Endothelial cell of umbilical vein (primary cell): ENCODE data around the gene PNMA1. TPM values are rescaled to one million over a fixed set of nuclear protein-coding genes. Genes with fewer than 3 reads are reported as not detected.

ENCODE experiments used
- BruUV-seq: library from RNA; stranded (reverse); fragments of 400-500 nt; replicated peaks from 2 replicates; lab custom pipeline; 2021; lab: Mats Ljungman, UMichigan
- CTCF ChIA-PET: fragments of 300-600, 350-600 bp; sonication (Branson Sonifier 250); formaldehyde crosslinking; loops from one replicate; lab custom pipeline; 2021; ENCODE audit warnings: antibody characterized with exemption, inconsistent platforms; lab: Charles Lee
- POLR2A ChIA-PET: fragments of 300-600, 350-600 bp; sonication (Branson Sonifier 250); formaldehyde crosslinking; loops from one replicate; lab custom pipeline; 2021; ENCODE audit warnings: antibody characterized with exemption, inconsistent platforms; lab: Charles Lee
- DNase-seq: peaks from one replicate; pipeline ENCODE4 v3.0.0-alpha.2; 2011; ENCODE audit warnings: low read depth, low spot score
- FAIRE-seq: peaks from 2 replicates; lab custom pipeline; 2011; peaks lifted over from hg19 to GRCh38; lab: Jason Lieb, UNC
- H2AFZ ChIP-seq: 2 replicates; pipeline ENCODE4 v1.6.0; 2012; ENCODE audit warnings: low read depth, low read length, control low read depth, inconsistent platforms
- H3K27ac ChIP-seq: 2 replicates; pipeline ENCODE4 v1.5.1; 2011; ENCODE audit warnings: low read depth, mild to moderate bottlenecking, control low read depth, low read length, moderate library complexity; ENCODE audit not compliant: insufficient read depth
- H3K27me3 ChIP-seq, 2 experiments: 2 replicates each; pipeline versions ENCODE4 v1.6.0 to v1.6.1; 2011; ENCODE audit warnings: low read length in 2 of 2, mixed read lengths in 1 of 2; ENCODE audit not compliant: control insufficient read depth in 2 of 2, insufficient read depth in 2 of 2
- H3K36me3 ChIP-seq, 2 experiments: 2 replicates in 1 of 2; 3 replicates in 1 of 2; pipeline ENCODE4 v1.5.1; 2011; ENCODE audit warnings: low read length in 2 of 2, mild to moderate bottlenecking in 1 of 2, moderate library complexity in 1 of 2; ENCODE audit not compliant: control insufficient read depth in 2 of 2, insufficient read depth in 2 of 2; ENCODE audit errors: extremely low read depth in 1 of 2
- H3K4me1 ChIP-seq: 3 replicates; pipeline ENCODE4 v1.5.1; 2011; ENCODE audit warnings: mild to moderate bottlenecking, low read length; ENCODE audit not compliant: control insufficient read depth, insufficient read depth; ENCODE audit errors: extremely low read depth
- H3K4me2 ChIP-seq: 2 replicates; pipeline ENCODE4 v1.6.1; 2011; ENCODE audit warnings: low read length, control low read depth, mixed read lengths; ENCODE audit not compliant: insufficient read depth
- H3K4me3 ChIP-seq, 3 experiments: fragments of 200-600 bp in 1 of 3; sonication (generic), shearing (Covaris generic) in 1 of 3; replicated peaks in 1 of 3; 2 replicates each; pipeline ENCODE4 v1.5.1; 2011 to 2016; ENCODE audit warnings: control low read depth in 3 of 3, low read length in 3 of 3, mild to moderate bottlenecking in 2 of 3, inconsistent platforms in 1 of 3, low read depth in 1 of 3, moderate library complexity in 1 of 3; ENCODE audit not compliant: insufficient read depth in 1 of 3
- H3K79me2 ChIP-seq: 2 replicates; pipeline ENCODE4 v1.6.0; 2012; ENCODE audit warnings: low read length, inconsistent platforms; ENCODE audit not compliant: control insufficient read depth, insufficient read depth
- H3K9ac ChIP-seq: replicated peaks from 2 replicates; pipeline ENCODE3; 2011; ENCODE audit warnings: low read length, control low read depth; ENCODE audit not compliant: insufficient read depth; ENCODE audit errors: extremely low read depth
- H3K9me1 ChIP-seq: replicated peaks from 3 replicates; pipeline ENCODE4 v1.6.0; 2011; ENCODE audit warnings: mild to moderate bottlenecking, low read length; ENCODE audit not compliant: control insufficient read depth, insufficient read depth; ENCODE audit errors: extremely low read depth
- H3K9me3 ChIP-seq: replicated peaks from 2 replicates; pipeline ENCODE4 v1.5.1; 2012; ENCODE audit warnings: low read length, inconsistent platforms; ENCODE audit not compliant: control insufficient read depth, insufficient read depth
- H4K20me1 ChIP-seq: replicated peaks from 2 replicates; pipeline ENCODE3; 2011; ENCODE audit warnings: mild to moderate bottlenecking, low read length; ENCODE audit not compliant: control insufficient read depth, insufficient read depth; ENCODE audit errors: extremely low read depth
- EZH2 ChIP-seq: IDR thresholded peaks from 2 replicates; pipeline ENCODE4 v1.6.1; 2012; ENCODE audit warnings: borderline replicate concordance, low read depth, mild to moderate bottlenecking, moderate library complexity, low read length, inconsistent platforms; ENCODE audit not compliant: severe bottlenecking
- FOS ChIP-seq: IDR thresholded peaks from 2 replicates; pipeline ENCODE4 v1.6.1; 2011; ENCODE audit warnings: mild to moderate bottlenecking, low read length, moderate library complexity, borderline replicate concordance; ENCODE audit not compliant: insufficient read depth
- GATA2 ChIP-seq: IDR thresholded peaks from 2 replicates; pipeline ENCODE4 v1.7.0; 2011; ENCODE audit warnings: low read depth, mild to moderate bottlenecking, moderate library complexity, mixed read lengths, low read length; ENCODE audit not compliant: insufficient read length, insufficient read depth
- JUN ChIP-seq: IDR thresholded peaks from 2 replicates; pipeline ENCODE4 v1.6.1; 2011; ENCODE audit warnings: borderline replicate concordance, low read depth; ENCODE audit not compliant: insufficient read length, insufficient read depth
- MYC ChIP-seq: IDR thresholded peaks from one replicate; pipeline ENCODE4 v1.6.1; 2011; ENCODE audit warnings: mild to moderate bottlenecking, low read depth, low read length
- POLR2A ChIP-seq: IDR thresholded peaks from 2 replicates; pipeline ENCODE4 v1.6.1; 2012; ENCODE audit warnings: low read depth, mild to moderate bottlenecking, control low read depth, low read length
- POLR2AphosphoS5 ChIP-seq: IDR thresholded peaks from 2 replicates; pipeline ENCODE4 v1.6.1; 2012; ENCODE audit warnings: low read depth, mild to moderate bottlenecking, control low read depth, low read length, moderate library complexity; ENCODE audit not compliant: insufficient read depth
- dilution Hi-C: fragments of 300-500 bp; cut with MboI; formaldehyde crosslinking; loops from one replicate; pipeline ENCODE4 v1.15.0; 2019; ENCODE audit warnings: low sequenced_read_pairs; ENCODE audit not compliant: extremely low pct_ligation_motif_present
- intact Hi-C: fragments of 100-400 bp; cut with micrococcal nuclease; formaldehyde crosslinking; loops from one replicate; pipeline ENCODE4 v1.10.0; 2022
- polyA plus RNA-seq, 4 experiments: library from polyadenylated mRNA; depleted of rRNA in 3 of 4; stranded (reverse) in 3 of 4; unstranded in 1 of 4; fragments of >200 nt; gene quantifications; 2 replicates each; pipeline versions ENCODE4 v1.2.1 to v1.2.3, GENCODE V29; 2011 to 2012; ENCODE audit warnings: missing spikeins in 1 of 4
- total RNA-seq: library from RNA; stranded (reverse); gene quantifications from 2 replicates; pipeline ENCODE4 v1.2.3, GENCODE V29; 2021
- TF ChIP-seq, protein P1 (sequence below), 2 donors: IDR thresholded peaks; 1 replicate in 1 of 2; 2 replicates in 1 of 2; pipeline ENCODE4 v1.5.1; 2011; ENCODE audit warnings: low read length in 2 of 2, mild to moderate bottlenecking in 2 of 2, moderate library complexity in 2 of 2, control low read depth in 1 of 2, inconsistent platforms in 1 of 2, low read depth in 1 of 2; ENCODE audit not compliant: insufficient read depth in 1 of 2; ENCODE audit errors: extremely low read depth in 1 of 2
- TF ChIP-seq, protein P2 (sequence below): IDR thresholded peaks from 2 replicates; pipeline ENCODE4 v1.6.1; 2011; ENCODE audit not compliant: insufficient read depth, insufficient read length

The PNMA1 gene
- total and polyA plus RNA-seq, 2 donors (not counting 3 experiments of a cell fraction or from before 2014, with no cell fraction given) = 29.8 to 82.6 TPM

DNA sequence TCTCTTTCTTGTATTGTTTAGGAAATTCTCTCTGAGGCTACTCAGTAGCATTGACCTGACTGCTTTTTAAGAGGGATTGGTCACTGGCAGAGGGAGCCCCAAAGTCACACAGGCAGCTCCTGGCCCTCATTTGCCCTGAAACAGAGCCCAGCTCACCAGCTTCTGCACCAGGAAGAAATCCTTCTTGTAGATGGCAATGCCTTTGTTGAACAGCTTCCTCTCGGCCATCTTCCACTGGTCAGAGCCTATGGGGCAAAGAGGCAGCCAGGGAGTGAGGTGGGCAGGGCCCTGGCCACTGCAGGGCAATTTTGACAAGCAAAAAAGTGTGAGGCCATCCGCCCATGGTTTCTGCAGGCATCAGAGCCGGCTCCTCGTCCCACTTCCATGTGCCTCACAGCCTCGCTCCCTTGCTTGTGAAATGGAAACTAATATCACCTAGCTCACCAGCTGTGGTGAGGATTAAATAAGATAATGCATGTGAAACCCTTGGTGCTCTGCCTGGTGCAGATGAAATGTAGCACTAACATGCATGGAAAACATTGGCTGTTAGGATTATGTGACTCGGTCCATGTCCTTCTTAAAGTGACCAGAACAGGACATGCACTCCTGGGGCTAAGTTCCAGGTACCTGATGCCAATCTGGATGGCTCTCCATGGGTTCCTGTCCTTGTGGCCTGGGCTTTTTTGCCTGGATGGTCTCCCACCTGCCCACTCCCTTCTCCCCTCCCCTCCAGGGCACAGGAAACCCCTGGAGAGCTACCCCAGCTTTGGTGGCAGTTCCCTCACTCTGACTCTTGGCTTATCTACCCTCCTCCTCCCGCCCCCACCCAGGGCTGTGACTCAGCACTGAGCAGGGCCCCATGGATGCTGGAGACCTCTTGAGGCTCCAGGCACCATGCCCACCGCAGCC, 11.2 kb upstream of the PNMA1 start:
- intact Hi-C loops (loop anchor here (5.0 kb wide), 1 partner anchor 142 kb away; no protein-coding TSS in a partner anchor), dilution Hi-C loops (no loop called here)
- Histone ChIP-seq H3K4me2 (no peak overlapping the region), H3K79me2 (peaks cover 18% of the 10 kb centered on the region), H3K27me3 (no peaks in the 10 kb centered on the region), H3K9me1 (no peaks in the 10 kb centered on the region), H3K36me3 (peaks cover 44 to 48% of the 10 kb centered on the region in 2 experiments), H3K4me3 (no peak overlapping the region), H2AFZ (no peak overlapping the region), H3K9me3 (no peaks in the 10 kb centered on the region), H3K4me1 (peaks cover 57% of the 10 kb centered on the region), H4K20me1 (no peaks in the 10 kb centered on the region), H3K9ac (peak overlapping the region; percentile 81), H3K27ac (peak overlapping the region; percentile 98)
- TF ChIP-seq FOS (peak; percentile 37), EZH2 (no peak), POLR2AphosphoS5 (peak; percentile 21)
- ChIA-PET POLR2A (interaction anchor here (1.2 kb wide), 1 partner anchor 11 kb away, joined by 4 read pairs; the partner anchor contains the start of gene PNMA1), CTCF (interaction anchor here (1.4 to 12.5 kb wide), 3 partner anchors 32 to 143 kb away, joined by 5 to 245 read pairs (median 131); a partner anchor contains a TSS)
- no TSS peak for BruUV-seq
- FAIRE-seq (peak; percentile 67), DNase-seq (no peak)

DNA sequence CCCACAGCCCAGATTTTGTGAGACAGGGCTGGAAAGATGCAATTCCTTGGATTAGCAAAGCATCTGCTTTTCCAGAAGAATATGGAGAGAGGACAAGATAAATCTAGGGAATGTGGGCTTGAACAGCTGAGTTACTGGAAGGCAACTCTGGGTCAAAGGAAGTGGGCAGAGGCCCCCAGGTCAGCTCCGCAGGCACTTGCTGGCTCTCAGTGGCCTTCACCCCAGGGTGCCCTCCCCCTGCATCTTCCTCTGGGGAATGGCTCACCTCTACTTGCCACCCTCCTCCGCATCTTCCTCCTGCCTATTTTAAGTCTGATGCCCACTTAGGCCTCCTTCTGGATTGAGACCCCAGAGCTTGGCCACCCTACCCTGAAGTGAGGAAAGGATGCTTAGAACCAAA, 10.5 kb upstream of the PNMA1 start:
- H3K9me3 ChIP-seq = no peaks in the 10 kb centered on the region
- no TSS peak for BruUV-seq
- DNase-seq (no peak), FAIRE-seq (no peak)
- peaks cover 16% of the 10 kb centered on the region for H3K79me2 ChIP-seq
- no peaks in the 10 kb centered on the region for H4K20me1 ChIP-seq
- peaks cover 45 to 46% of the 10 kb centered on the region in 2 experiments for H3K36me3 ChIP-seq
- CTCF ChIA-PET = interaction anchor here (1.0 to 12.5 kb wide), 7 partner anchors 11 to 144 kb away, joined by 3 to 245 read pairs (median 12); partner anchors contain the start of gene PNMA1
- TF ChIP-seq FOS (no peak), EZH2 (no peak), GATA2 (no peak), MYC (no peak), POLR2AphosphoS5 (no peak), POLR2A (no peak), JUN (no peak)
- TF ChIP-seq, protein P1, sequence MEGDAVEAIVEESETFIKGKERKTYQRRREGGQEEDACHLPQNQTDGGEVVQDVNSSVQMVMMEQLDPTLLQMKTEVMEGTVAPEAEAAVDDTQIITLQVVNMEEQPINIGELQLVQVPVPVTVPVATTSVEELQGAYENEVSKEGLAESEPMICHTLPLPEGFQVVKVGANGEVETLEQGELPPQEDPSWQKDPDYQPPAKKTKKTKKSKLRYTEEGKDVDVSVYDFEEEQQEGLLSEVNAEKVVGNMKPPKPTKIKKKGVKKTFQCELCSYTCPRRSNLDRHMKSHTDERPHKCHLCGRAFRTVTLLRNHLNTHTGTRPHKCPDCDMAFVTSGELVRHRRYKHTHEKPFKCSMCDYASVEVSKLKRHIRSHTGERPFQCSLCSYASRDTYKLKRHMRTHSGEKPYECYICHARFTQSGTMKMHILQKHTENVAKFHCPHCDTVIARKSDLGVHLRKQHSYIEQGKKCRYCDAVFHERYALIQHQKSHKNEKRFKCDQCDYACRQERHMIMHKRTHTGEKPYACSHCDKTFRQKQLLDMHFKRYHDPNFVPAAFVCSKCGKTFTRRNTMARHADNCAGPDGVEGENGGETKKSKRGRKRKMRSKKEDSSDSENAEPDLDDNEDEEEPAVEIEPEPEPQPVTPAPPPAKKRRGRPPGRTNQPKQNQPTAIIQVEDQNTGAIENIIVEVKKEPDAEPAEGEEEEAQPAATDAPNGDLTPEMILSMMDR (IDR thresholded peaks at IDR 0.05; ENCODE audit: extremely low read depth in 1 of 2, insufficient read depth in 1 of 2, low read depth in 1 of 2, low read length in 2 of 2) = no peak
- TF ChIP-seq, protein P2, sequence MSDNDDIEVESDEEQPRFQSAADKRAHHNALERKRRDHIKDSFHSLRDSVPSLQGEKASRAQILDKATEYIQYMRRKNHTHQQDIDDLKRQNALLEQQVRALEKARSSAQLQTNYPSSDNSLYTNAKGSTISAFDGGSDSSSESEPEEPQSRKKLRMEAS = no peak
- dilution Hi-C loops = no loop called here
- H2AFZ ChIP-seq = no peak overlapping the region
- no peaks in the 10 kb centered on the region for H3K9me1 ChIP-seq
- H3K27me3 ChIP-seq = no peaks in the 10 kb centered on the region
- H3K4me1 ChIP-seq = peaks cover 57% of the 10 kb centered on the region
- peak overlapping the region; percentile 81 for H3K9ac ChIP-seq
- H3K4me3 ChIP-seq = no peak overlapping the region
- intact Hi-C loops = loop anchor here (1.0 to 5.0 kb wide), 4 partner anchors 10 to 143 kb away; partner anchors contain the start of gene PNMA1
- POLR2A ChIA-PET = interaction anchor here (1.2 to 1.3 kb wide), 2 partner anchors 11 to 162 kb away, joined by 3 to 4 read pairs; partner anchors contain the start of genes PNMA1 and ZNF410
- H3K27ac ChIP-seq = peak overlapping the region; percentile 98
- peak overlapping the region; percentile 27 for H3K4me2 ChIP-seq
